Dermis lymphatic vessel endothelial cell (primary cell): ENCODE data around the gene SRCAP. TPM values are rescaled to one million over a fixed set of nuclear protein-coding genes. Genes with fewer than 3 reads are reported as not detected.

Experiments
- total RNA-seq: library from RNA; depleted of rRNA; stranded (reverse); fragments of >200 nt; gene quantifications from 2 replicates; pipeline ENCODE4 v1.2.1, GENCODE V29; 2014

The SRCAP gene
- total RNA-seq, result 27.6 TPM in 2 replicates

DNA sequence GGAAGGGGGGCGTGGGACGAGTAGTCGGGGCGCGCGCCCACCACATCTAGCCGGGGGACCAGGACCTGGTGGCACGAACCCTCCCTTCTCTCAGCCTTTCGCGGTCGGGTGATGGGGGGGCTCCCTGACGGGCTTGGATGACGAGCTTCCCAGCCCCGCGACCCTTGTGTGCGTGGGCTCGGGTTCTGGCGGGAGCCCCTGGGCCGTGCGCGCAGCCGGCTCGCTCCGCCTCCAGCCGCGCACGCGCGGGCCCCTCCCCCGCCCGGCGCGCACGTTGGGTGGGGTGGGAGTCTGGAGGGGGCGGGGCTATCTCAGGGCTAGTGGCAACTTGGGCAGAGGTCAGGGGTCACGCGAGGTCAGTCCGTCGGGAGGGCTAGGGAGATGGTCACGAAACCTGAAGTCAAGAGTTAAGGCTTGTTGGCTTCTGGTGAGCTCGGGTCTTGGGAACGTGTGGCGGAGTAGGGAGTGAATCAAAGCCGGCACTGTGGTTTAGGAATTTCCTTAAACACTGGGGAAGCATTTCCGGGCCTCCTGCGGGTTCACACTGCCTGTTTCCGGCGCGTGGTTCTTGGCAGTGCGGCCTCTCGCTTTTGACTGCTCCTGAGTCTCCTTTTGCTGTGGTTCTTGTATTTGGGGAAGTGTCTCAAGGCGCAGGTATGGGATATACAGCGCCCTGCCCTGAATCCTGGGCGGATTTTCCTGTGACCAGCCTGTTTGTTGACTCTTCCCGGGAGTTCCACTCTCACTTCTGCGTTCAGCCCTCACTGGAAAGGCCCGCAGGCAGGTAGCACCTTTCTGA lies at the start of gene SRCAP:
SRCAP (plus strand) TSS at position 356 of the 799 bp plus-strand sequence. CDS start 1,654 bp downstream, outside the sequence.

DNA sequence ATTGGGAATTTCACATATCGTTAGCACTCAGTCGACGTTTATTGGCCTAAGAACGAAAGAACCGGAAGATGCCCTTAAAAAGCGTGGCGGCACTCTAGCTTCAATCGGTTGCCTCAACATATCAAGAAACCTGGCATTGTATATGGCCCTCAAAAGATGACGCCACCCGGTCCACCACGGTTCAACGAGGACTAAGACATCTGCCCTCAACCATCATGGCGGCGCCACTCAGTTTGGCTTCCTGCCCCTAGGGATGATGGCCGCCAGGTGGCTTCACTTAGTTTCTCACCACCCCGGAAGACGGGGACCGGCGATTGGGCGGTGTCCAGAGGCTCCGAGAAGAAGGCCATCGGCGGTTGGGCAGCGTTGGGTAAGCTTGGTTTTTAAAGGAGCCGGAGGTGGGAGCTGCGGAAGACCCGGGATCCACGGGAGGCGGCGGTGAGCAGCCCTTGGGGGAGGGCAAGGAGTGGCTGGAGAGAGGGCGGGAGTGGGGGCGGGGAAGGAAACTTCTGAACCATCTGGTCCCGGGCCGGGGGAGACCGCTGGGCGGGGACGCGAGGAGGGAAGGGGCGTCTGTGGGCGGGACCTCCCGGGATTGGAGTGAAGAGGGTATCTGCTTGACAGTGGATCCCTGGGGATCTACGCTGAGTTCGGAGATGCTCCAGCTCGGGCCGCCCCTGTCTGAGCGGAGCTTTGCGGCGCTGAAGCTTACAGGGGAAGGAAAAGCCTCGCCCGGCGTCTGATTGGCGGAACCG lies 48.4 kb upstream of the SRCAP start, which contains the start of gene PRR14:
PRR14 (plus strand) TSS at position 592 of the 755 bp plus-strand sequence. CDS start 686 bp downstream, outside the sequence.

DNA sequence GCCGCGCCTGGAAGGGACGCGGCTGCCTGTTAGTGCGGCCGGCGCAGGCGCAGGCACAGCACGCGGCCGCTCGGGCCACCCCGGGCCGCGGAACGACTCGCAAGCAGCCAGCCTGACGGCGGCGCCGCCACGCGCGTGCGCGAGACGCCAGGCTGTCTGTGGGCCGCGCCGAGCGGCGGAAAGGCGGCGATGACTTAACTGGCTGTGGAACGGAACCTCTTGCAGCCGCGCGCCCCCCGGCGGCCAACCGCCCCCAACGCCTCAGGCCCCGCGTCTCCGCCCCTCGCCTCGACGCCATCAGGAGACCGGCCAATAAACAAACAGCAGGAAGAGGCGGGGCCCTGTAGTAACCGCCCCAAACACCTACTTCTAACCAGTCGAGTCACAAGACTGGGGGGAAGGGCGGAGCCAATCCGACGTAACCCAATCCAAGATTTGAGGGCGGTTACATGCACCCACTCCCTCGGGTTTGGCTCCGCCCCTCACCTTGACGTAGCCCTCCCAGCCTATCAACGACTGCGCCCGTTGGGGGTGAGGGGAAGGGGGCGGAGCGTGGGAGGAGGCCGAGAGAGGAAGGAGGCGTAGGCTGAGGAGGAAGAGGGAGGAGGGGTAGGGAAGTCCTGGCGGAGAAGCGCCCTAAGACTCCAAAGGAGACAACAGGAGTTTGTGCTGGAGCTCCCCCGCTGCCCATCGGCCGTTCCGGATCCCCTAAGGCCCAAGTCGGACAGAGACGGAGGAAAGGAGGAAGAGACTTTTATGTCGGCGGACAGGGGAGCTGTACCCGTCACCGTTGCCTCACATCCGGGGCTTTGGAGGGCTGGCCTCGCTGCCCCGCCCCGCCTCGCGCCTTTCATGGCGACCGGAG lies 40.9 kb upstream of the SRCAP start, which contains the start of gene FBRS:
FBRS (plus strand) TSS at position 566 of the 865 bp plus-strand sequence. CDS start 1,088 bp downstream, outside the sequence.

DNA sequence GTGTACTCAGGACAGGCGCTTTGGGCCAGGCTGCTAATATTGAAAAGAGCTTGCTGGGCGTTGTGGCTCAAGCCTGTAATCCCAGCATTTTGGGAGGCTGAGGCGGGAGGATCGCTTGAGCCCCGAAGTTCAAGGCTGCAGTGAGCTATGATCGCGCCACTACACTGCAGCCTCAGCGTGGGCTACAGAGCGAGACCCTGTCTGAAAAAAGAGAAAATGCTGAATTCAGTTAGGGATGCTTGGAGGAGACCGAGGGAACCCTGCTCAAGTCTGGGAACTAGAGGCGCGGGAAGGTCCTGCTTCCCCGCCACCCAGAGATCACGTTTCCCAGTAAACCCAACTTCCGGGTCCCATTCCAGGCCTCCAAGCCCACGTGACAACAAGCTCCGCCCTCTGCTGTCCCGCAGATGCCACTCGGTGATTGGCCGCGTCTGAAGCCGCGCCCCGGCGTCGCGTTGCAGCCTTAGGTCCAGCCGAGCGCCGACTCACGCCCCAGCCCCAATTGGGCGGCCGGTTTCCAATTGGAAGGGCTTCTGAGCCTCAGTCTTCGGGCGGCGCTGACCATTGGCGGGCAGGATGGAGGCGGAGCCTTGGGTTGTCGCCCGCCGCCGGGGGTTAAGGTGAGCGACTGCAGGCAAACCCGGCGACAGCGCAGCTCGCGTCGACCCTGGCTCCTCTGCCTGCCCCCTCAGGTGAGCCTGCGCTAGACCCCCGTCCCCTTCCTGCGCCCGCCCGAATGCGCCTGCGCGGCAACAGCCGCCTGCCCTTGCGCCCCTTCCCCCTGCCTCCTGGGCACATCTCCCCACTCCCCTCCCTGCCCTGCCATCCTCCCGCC lies 49.0 kb downstream of the SRCAP start, which contains the start of gene PHKG2:
PHKG2 (plus strand) TSS at position 627 of the 835 bp plus-strand sequence. CDS start 396 bp downstream, outside the sequence.

DNA sequence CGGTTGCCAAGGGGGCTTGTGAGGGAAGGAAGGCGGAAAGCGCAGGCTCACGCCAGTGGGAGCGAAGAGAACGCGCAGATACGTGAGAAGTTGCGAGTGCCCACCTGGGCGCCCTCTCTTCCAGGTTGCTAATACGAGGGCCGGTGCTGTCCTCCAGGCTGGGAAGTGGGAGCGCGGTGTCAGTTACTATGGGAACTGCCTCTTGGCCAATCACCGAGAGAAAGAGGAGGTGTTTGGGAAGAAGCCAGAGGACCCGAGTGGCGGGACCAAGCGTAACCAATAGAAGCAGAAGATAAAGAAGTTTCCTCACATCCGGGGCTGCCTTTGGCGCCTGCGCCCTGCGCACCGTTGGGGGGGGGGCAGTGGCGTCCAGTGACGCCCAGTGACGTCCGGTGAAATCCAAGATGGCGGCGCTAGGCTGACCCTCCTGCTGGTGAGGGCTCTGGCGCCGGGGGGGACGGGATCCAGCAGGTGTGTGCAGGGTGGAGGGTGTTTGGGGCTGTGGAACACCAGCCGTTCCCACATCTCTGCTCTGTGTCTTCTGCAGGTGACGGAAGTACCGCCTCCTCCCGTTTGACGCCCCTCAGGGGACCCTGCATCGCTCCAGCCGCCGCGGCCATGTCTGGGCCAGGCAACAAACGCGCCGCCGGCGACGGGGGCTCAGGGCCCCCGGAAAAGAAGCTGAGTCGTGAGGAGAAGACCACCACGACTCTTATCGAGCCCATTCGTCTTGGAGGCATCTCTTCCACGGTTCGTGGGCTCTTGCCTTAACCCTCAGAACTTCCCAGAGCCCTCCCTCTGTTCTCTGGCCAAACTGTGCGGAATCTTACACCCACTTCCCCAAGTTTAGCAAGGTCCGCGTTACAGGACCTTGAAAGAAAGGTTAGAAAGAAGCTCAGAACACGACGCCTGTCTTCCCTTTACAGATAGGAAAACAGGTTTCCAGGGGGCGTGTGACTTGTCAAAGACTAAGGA lies 63.2 kb downstream of the SRCAP start, which contains the start of the genes CFAP119 and RNF40:
CFAP119 (minus strand) TSS at position 135 of the 975 bp plus-strand sequence. CDS start 314 bp downstream, outside the sequence.
RNF40 (plus strand) TSS at position 395 of the 975 bp plus-strand sequence; CDS start at position 619, 224 bp downstream.

DNA sequence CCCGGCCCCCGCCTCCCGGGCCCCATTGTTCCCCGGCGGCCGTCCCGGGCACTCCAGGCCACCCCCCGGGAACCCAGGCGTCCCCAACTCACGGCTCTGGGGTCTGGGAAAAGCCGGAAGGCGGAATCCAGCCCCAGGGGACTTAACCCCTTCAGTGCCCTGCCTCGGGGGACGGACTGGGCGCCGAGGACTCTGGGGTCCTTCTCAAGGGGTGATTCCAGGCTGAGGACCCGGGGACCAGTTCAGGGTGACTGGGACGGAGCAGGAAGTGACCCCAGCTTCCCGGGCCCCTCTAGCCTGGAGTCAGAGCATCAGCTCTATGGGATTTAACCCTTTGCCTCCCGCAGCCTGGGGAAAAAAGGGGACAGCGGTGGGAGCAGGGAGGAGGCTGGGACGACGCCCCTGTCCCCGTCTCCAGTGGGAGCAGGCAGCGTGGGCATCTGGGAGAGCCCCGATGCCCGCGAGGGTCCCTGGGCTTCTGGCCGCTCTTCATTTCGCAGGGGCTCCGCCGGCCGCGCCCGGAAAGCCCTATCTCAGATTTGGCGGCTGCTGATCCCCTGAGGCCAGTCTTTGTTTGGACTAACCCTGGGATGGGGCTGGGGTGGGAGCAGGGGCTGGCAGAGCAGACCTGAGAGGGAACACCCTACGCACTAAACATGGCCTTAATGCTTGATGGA lies 88.1 kb downstream of the SRCAP start, which contains the start of gene ZNF629:
ZNF629 (minus strand) TSS at position 270 of the 677 bp plus-strand sequence. CDS start 2,723 bp downstream, outside the sequence.

Other genes with a start within 250 kb of the SRCAP start
- under 0.01 TPM in 1 of 2 replicates, not detected in the other for gene ITGAL, start 226.4 kb upstream of the SRCAP start, total RNA-seq
- 14.8 and 15.3 TPM in 2 replicates for gene ZNF768, start 172.6 kb upstream of the SRCAP start, total RNA-seq
- gene ZNF747, start 164.3 kb upstream of the SRCAP start, total RNA-seq, result 6.8 and 8.1 TPM in 2 replicates
- 3.1 and 4.6 TPM in 2 replicates for gene ZNF764, start 140.8 kb upstream of the SRCAP start, total RNA-seq
- gene ZNF688, start 127.5 kb upstream of the SRCAP start, total RNA-seq, result 5.8 and 9.4 TPM in 2 replicates
- gene ZNF785, start 113.5 kb upstream of the SRCAP start, total RNA-seq, result 8.3 and 12.4 TPM in 2 replicates
- gene ZNF689, start 88.8 kb upstream of the SRCAP start, total RNA-seq, result 4.0 and 4.5 TPM in 2 replicates
- gene PRR14, start 48.2 kb upstream of the SRCAP start, total RNA-seq, result 3.8 and 5.5 TPM in 2 replicates
- gene FBRS, start 40.7 kb upstream of the SRCAP start, total RNA-seq, result 13.9 and 14.2 TPM in 2 replicates
- gene PHKG2, start 49.3 kb downstream of the SRCAP start, total RNA-seq, result 12.3 and 17.4 TPM in 2 replicates
- gene CFAP119, start 62.9 kb downstream of the SRCAP start, total RNA-seq, result 0.54 and 1.1 TPM in 2 replicates
- 34.4 and 52.9 TPM in 2 replicates for gene RNF40, start 63.2 kb downstream of the SRCAP start, total RNA-seq
- 5.2 and 6.4 TPM in 2 replicates for gene ZNF629, start 88.0 kb downstream of the SRCAP start, total RNA-seq
- 56.3 and 76.8 TPM in 2 replicates for gene BCL7C, start 194.9 kb downstream of the SRCAP start, total RNA-seq
- 0.09 and 0.33 TPM in 2 replicates for gene CTF1, start 197.4 kb downstream of the SRCAP start, total RNA-seq
- 10.7 and 16.6 TPM in 2 replicates for gene FBXL19, start 224.4 kb downstream of the SRCAP start, total RNA-seq
- gene ORAI3, start 249.9 kb downstream of the SRCAP start, total RNA-seq, result 30.0 and 32.7 TPM in 2 replicates